Kidney capillary endothelial cell (primary cell): ENCODE data around the gene PTPN14.

Experiments
- DNase-seq: peaks from one replicate; pipeline ENCODE4 v3.0.0-alpha.2; 2018; ENCODE audit warnings: low spot score

The PTPN14 gene

GRCh38 chr1:214310010-214310409 is 241.4 kb downstream of the PTPN14 start:
- no peak for DNase-seq

- no peak for DNase-seq
Measured at GRCh38 chr1:214306269-214306668, 245.1 kb downstream of the PTPN14 start.

GRCh38 chr1:214305164-214305751 is 246.1 kb downstream of the PTPN14 start:
- no peak for DNase-seq

- DNase-seq: no peak
Measured at GRCh38 chr1:214303141-214303930, 248.1 kb downstream of the PTPN14 start.

GRCh38 chr1:214301526-214301925 is 249.9 kb downstream of the PTPN14 start:
- DNase-seq: no peak

GRCh38 chr1:214300149-214300780 is 251.1 kb downstream of the PTPN14 start:
- DNase-seq: no peak
